Measurements from ENCODE around the gene ASS1.

DNA sequence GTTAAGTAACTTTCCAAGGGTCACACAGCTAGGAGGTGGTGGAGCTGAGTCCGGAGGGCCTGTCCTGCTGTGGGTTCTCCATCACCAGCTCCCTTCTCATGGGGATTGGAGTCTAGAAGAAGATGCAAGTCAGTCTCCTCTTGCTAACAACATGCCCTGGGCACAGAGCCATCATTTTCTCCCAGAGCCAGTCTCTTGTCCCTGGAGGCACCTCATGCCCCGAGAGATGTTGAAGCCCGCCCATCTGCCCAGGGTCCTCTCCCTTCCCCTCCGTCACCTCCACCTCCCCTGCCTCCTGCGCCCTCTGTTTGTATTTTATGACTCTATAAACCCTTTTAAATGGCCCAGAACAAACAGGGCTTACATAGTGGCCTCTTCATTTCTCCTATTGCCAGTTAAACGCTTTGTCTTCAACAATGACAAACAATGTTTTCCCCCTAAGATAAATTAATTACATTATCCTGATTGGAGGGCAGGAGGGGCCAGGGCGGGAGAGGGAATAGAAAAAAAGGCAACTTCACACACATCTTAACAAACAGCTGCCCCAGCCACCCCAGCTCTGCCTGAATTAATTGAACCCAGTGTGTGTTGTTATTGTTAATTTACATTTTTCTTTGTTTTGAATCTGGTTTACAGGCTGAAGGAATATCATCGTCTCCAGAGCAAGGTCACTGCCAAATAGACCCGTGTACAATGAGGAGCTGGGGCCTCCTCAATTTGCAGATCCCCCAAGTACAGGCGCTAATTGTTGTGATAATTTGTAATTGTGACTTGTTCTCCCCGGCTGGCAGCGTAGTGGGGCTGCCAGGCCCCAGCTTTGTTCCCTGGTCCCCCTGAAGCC, 55.8 kb downstream of the ASS1 start:
- TF ChIP-seq, protein P1, sequence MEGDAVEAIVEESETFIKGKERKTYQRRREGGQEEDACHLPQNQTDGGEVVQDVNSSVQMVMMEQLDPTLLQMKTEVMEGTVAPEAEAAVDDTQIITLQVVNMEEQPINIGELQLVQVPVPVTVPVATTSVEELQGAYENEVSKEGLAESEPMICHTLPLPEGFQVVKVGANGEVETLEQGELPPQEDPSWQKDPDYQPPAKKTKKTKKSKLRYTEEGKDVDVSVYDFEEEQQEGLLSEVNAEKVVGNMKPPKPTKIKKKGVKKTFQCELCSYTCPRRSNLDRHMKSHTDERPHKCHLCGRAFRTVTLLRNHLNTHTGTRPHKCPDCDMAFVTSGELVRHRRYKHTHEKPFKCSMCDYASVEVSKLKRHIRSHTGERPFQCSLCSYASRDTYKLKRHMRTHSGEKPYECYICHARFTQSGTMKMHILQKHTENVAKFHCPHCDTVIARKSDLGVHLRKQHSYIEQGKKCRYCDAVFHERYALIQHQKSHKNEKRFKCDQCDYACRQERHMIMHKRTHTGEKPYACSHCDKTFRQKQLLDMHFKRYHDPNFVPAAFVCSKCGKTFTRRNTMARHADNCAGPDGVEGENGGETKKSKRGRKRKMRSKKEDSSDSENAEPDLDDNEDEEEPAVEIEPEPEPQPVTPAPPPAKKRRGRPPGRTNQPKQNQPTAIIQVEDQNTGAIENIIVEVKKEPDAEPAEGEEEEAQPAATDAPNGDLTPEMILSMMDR (IDR thresholded peaks at IDR 0.05), result no peak
- no peak for TF ChIP-seq SIN3A (IDR thresholded peaks at IDR 0.05; ENCODE audit: borderline replicate concordance, insufficient read depth, low read depth, low read length)
